Measurements from ENCODE around the gene NUMB.

DNA sequence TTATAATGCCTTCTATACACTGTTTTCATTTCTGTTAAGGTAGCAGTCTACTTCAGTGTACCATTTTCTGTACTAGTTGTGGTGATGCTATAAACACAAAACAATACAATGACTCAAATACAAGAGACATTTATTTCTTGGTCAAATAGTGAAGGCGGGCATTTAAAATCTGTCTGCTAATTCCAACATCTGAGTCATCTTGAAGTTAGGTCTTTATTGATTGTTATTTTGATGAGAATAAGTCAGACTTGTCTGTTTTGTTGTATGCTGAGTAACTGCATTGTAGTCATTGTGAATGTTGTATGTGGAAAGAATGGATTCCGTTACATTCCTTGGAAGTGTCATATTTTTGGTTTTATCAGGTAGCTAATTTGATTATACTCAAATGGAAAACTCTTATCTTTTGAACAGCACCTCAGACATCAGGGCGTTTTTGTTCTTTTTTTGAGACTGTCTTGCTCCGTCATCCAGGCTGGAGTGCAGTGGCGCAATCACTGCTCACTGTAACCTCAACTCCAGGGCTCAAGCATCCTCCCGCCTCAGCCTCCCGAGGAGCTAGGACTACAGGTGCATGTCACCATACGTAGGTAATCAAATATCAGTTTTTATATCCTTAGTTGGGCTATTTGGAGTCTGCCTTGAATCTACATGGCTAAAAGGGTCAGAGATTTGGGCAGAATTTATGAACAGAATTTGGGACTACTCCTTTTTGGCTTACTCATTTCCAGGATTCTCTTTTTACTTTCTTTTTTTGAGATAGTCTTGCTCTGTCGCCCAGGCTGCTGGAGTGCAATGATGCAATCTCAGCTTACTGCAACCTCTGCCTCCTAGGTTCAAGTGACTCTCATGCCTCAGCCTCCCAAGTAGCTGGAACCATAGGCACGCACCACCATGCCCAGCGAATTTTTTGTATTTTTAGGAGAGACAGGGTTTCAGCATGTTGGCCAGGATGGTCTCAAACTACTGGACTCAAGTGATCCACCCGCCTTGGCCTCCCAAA, 164.3 kb downstream of the NUMB start:
- TF ChIP-seq, protein P1, sequence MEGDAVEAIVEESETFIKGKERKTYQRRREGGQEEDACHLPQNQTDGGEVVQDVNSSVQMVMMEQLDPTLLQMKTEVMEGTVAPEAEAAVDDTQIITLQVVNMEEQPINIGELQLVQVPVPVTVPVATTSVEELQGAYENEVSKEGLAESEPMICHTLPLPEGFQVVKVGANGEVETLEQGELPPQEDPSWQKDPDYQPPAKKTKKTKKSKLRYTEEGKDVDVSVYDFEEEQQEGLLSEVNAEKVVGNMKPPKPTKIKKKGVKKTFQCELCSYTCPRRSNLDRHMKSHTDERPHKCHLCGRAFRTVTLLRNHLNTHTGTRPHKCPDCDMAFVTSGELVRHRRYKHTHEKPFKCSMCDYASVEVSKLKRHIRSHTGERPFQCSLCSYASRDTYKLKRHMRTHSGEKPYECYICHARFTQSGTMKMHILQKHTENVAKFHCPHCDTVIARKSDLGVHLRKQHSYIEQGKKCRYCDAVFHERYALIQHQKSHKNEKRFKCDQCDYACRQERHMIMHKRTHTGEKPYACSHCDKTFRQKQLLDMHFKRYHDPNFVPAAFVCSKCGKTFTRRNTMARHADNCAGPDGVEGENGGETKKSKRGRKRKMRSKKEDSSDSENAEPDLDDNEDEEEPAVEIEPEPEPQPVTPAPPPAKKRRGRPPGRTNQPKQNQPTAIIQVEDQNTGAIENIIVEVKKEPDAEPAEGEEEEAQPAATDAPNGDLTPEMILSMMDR (conservative IDR thresholded peaks at IDR 0.05; ENCODE audit: low read depth, low read length), result no peak
- TF ChIP-seq EZH2 (IDR thresholded peaks at IDR 0.05; ENCODE audit: low read length, unreplicated experiment), result no peak
- TF ChIP-seq EZH2phosphoT487 (IDR thresholded peaks at IDR 0.05; ENCODE audit: borderline replicate concordance, low read length), result no peak
